HepG2 (cell line): ENCODE results near the gene USP7. TPM values are rescaled to one million over a fixed set of nuclear protein-coding genes. Genes with fewer than 3 reads are reported as not detected.
A peak's percentile ranks its signal among the peaks of the same experiment; 100 is the strongest.

Experiments used
- AGO2 ChIP-seq: fragments of 200-400 bp; formaldehyde crosslinking; optimal IDR thresholded peaks from 2 replicates; pipeline ENCODE3; 2017; ENCODE audit warnings: mild to moderate bottlenecking, low read depth, low read length, moderate library complexity
- BORCS8-MEF2B ChIP-seq: sonication (generic); formaldehyde crosslinking; IDR thresholded peaks from 2 replicates; pipeline ENCODE4 v1.8.0; 2022; ENCODE audit warnings: mild to moderate bottlenecking, missing genetic modification reagents
- DR1 ChIP-seq: sonication (generic); formaldehyde crosslinking; IDR thresholded peaks from 2 replicates; pipeline ENCODE4 v1.8.0; 2021; ENCODE audit warnings: mild to moderate bottlenecking, missing genetic modification reagents, inconsistent platforms
- FOXK2 ChIP-seq: fragments of 450-650 bp; IDR thresholded peaks from 2 replicates; pipeline ENCODE4 v1.6.1; 2016
- NCOA2 ChIP-seq: sonication (generic); formaldehyde crosslinking; IDR thresholded peaks from 2 replicates; pipeline ENCODE4 v1.8.0; 2022; ENCODE audit warnings: inconsistent platforms
- NRL ChIP-seq: sonication (generic); formaldehyde crosslinking; IDR thresholded peaks from 2 replicates; pipeline ENCODE4 v1.5.0; 2020; ENCODE audit warnings: missing genetic modification reagents, mild to moderate bottlenecking, moderate library complexity, borderline replicate concordance
- RBM22 ChIP-seq: fragments of 200-400 bp; formaldehyde crosslinking; optimal IDR thresholded peaks from 2 replicates; pipeline ENCODE3; 2017; ENCODE audit warnings: mild to moderate bottlenecking, low read length, moderate library complexity
- RFX5 ChIP-seq: IDR thresholded peaks from 2 replicates; pipeline ENCODE4 v1.6.1; 2011; ENCODE audit warnings: low read depth, low read length, improper control_type of control experiment
- RXRA ChIP-seq: sonication (generic); formaldehyde crosslinking; IDR thresholded peaks from 2 replicates; pipeline ENCODE4 v1.5.1; 2020; ENCODE audit warnings: missing genetic modification reagents
- SAP130 ChIP-seq: IDR thresholded peaks from 2 replicates; pipeline ENCODE4 v1.6.1; 2016; ENCODE audit warnings: low read depth
- SCMH1 ChIP-seq: sonication (generic); formaldehyde crosslinking; IDR thresholded peaks from 2 replicates; pipeline ENCODE4 v1.9.0; 2021; ENCODE audit warnings: missing genetic modification reagents, mild to moderate bottlenecking, borderline replicate concordance
- TCF7L2 ChIP-seq: IDR thresholded peaks from 2 replicates; pipeline ENCODE4 v1.6.1; 2011; ENCODE audit warnings: mild to moderate bottlenecking, low read depth, low read length, moderate library complexity
- YEATS4 ChIP-seq: sonication (generic); formaldehyde crosslinking; IDR thresholded peaks from 2 replicates; pipeline ENCODE4 v1.4.0; 2020; ENCODE audit warnings: missing genetic modification reagents, borderline replicate concordance
- polyA plus RNA-seq, 8 experiments: library from polyadenylated mRNA; depleted of rRNA in 3 of 8; stranded (reverse) in 7 of 8; unstranded in 1 of 8; fragments of >200 nt; fragmentation: Illumina TruSeq in 4 of 8; extraction: Trizol in 4 of 8; gene quantifications; 2 replicates each; pipeline versions ENCODE4 v1.2.1 to v1.2.3, GENCODE V29; 2011 to 2016; ENCODE audit warnings: low read depth in 4 of 8, missing spikeins in 1 of 8, mixed read lengths in 1 of 8; ENCODE audit not compliant: insufficient read depth in 1 of 8
- total RNA-seq, 5 experiments: library from RNA; depleted of rRNA; stranded (reverse); fragments of >200 nt; fragmentation: Illumina TruSeq; extraction: Trizol; gene quantifications; 2 replicates each; pipeline ENCODE4 v1.2.3, GENCODE V29; 2016; ENCODE audit warnings: low read depth in 1 of 5
- TF ChIP-seq, protein P1 (sequence below): sonication (generic); formaldehyde crosslinking; IDR thresholded peaks from 2 replicates; pipeline ENCODE4 v1.4.0; 2020; ENCODE audit warnings: missing genetic modification reagents
- TF ChIP-seq, protein P2 (sequence below): sonication (generic); formaldehyde crosslinking; IDR thresholded peaks from 2 replicates; pipeline ENCODE4 v1.8.1; 2023; ENCODE audit warnings: mild to moderate bottlenecking, moderate library complexity, missing genetic modification reagents
- TF ChIP-seq, protein P3 (sequence below): sonication (generic); formaldehyde crosslinking; IDR thresholded peaks from 2 replicates; pipeline ENCODE4 v1.4.0; 2020; ENCODE audit warnings: mild to moderate bottlenecking, missing genetic modification reagents, borderline replicate concordance
- TF ChIP-seq, protein P4 (sequence below): conservative IDR thresholded peaks from 2 replicates; pipeline ENCODE4 v1.6.1; 2018; ENCODE audit warnings: missing genetic modification reagents
- TF ChIP-seq, protein P5 (sequence below): sonication (generic); formaldehyde crosslinking; IDR thresholded peaks from 2 replicates; pipeline ENCODE4 v1.5.1; 2020; ENCODE audit warnings: missing genetic modification reagents, mild to moderate bottlenecking, borderline replicate concordance

USP7 gene
- total and polyA plus RNA-seq, 2 of the 13 experiments (the other 11 are each of a cell fraction or from before 2014, with no cell fraction given), result 52.5 to 173 TPM

DNA sequence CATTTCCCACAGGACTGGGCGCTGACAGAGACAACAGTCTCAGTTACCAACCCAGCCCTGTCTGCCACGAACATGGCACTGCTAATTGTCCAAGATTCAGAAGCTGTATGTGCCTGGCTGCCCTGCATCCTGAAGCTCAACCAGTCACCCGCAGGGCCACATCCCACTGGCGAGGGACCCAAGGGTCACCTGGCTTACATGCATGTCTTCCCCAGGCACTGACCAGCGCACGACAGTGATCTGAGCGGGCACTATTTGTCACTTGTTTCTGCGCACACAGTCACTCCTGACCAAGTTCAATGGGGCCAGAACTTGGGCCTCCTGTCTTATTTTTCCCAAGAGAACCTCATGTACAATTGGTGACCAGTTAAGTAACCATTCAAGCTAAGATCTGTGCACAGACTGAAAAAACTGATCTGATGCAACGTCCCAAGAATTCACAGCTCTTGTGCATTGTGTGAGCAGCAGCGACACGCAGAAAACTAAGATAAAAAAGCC lies 13.1 kb downstream of the USP7 start (continued):
- TF ChIP-seq, protein P1, sequence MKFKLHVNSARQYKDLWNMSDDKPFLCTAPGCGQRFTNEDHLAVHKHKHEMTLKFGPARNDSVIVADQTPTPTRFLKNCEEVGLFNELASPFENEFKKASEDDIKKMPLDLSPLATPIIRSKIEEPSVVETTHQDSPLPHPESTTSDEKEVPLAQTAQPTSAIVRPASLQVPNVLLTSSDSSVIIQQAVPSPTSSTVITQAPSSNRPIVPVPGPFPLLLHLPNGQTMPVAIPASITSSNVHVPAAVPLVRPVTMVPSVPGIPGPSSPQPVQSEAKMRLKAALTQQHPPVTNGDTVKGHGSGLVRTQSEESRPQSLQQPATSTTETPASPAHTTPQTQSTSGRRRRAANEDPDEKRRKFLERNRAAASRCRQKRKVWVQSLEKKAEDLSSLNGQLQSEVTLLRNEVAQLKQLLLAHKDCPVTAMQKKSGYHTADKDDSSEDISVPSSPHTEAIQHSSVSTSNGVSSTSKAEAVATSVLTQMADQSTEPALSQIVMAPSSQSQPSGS (CRISPR knock-in tag), result no peak
- TF ChIP-seq RFX5, result peak; percentile 58
- no peak for TF ChIP-seq NRL
- TF ChIP-seq SCMH1 (CRISPR knock-in tag), result no peak
- TF ChIP-seq DR1 (CRISPR knock-in tag), result no peak
- peak; percentile 91 for TF ChIP-seq RBM22
- 0 out of 2 replicates have a peak, but pooled peaks have one; percentile 43 for TF ChIP-seq RXRA (CRISPR knock-in tag)
- TF ChIP-seq SAP130, result 0 out of 2 replicates have a peak, but pooled peaks have one; percentile 15
- TF ChIP-seq, protein P2, sequence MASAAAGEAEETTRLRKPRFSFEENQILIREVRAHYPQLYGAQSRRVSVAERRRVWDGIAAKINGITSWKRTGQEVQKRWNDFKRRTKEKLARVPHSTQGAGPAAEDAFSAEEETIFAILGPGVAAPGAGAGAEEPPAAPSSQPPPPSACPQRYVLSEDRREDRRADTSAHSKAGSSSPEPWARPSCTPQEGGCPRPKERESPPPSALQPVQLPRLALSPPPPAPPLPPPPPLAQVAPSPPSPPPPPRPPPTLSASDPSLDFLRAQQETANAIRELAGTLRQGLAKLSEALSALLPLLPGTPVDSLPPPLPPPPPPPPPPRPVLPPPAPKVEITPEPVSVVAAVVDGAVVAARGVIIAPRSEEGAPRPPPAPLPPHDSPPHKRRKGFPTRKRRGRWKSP (CRISPR knock-in tag), result no peak
- TF ChIP-seq, protein P3, sequence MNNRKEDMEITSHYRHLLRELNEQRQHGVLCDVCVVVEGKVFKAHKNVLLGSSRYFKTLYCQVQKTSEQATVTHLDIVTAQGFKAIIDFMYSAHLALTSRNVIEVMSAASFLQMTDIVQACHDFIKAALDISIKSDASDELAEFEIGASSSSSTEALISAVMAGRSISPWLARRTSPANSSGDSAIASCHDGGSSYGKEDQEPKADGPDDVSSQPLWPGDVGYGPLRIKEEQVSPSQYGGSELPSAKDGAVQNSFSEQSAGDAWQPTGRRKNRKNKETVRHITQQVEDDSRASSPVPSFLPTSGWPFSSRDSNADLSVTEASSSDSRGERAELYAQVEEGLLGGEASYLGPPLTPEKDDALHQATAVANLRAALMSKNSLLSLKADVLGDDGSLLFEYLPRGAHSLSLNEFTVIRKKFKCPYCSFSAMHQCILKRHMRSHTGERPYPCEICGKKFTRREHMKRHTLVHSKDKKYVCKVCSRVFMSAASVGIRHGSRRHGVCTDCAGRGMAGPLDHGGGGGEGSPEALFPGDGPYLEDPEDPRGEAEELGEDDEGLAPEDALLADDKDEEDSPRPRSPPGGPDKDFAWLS (CRISPR knock-in tag), result no peak
- TF ChIP-seq, protein P4, sequence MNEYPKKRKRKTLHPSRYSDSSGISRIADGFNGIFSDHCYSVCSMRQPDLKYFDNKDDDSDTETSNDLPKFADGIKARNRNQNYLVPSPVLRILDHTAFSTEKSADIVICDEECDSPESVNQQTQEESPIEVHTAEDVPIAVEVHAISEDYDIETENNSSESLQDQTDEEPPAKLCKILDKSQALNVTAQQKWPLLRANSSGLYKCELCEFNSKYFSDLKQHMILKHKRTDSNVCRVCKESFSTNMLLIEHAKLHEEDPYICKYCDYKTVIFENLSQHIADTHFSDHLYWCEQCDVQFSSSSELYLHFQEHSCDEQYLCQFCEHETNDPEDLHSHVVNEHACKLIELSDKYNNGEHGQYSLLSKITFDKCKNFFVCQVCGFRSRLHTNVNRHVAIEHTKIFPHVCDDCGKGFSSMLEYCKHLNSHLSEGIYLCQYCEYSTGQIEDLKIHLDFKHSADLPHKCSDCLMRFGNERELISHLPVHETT (CRISPR knock-in tag), result no peak
- no peak for TF ChIP-seq NCOA2
- no peak for TF ChIP-seq FOXK2
- TF ChIP-seq, protein P5, sequence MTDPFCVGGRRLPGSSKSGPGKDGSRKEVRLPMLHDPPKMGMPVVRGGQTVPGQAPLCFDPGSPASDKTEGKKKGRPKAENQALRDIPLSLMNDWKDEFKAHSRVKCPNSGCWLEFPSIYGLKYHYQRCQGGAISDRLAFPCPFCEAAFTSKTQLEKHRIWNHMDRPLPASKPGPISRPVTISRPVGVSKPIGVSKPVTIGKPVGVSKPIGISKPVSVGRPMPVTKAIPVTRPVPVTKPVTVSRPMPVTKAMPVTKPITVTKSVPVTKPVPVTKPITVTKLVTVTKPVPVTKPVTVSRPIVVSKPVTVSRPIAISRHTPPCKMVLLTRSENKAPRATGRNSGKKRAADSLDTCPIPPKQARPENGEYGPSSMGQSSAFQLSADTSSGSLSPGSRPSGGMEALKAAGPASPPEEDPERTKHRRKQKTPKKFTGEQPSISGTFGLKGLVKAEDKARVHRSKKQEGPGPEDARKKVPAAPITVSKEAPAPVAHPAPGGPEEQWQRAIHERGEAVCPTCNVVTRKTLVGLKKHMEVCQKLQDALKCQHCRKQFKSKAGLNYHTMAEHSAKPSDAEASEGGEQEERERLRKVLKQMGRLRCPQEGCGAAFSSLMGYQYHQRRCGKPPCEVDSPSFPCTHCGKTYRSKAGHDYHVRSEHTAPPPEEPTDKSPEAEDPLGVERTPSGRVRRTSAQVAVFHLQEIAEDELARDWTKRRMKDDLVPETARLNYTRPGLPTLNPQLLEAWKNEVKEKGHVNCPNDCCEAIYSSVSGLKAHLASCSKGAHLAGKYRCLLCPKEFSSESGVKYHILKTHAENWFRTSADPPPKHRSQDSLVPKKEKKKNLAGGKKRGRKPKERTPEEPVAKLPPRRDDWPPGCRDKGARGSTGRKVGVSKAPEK (CRISPR knock-in tag), result no peak
- TF ChIP-seq YEATS4 (CRISPR knock-in tag), result no peak
- peak; percentile 47 for TF ChIP-seq AGO2
- no peak for TF ChIP-seq TCF7L2
- TF ChIP-seq BORCS8-MEF2B, result no peak
